Breast epithelium (tissue), 3 donors: Measurements from ENCODE around the gene ANXA2R.

Experiments used
- POLR2A ChIP-seq: fragments of 450-650 bp; IDR thresholded peaks from one replicate; pipeline ENCODE4 v1.6.1; 2016; ENCODE audit warnings: antibody characterized with exemption, mild to moderate bottlenecking, moderate library complexity
- TF ChIP-seq, protein P1 (sequence below), 3 donors: fragments of 450-650 bp; IDR thresholded peaks; one replicate each; pipeline ENCODE4 v1.5.1; 2016 to 2017; ENCODE audit warnings: antibody characterized with exemption in 3 of 3, mild to moderate bottlenecking in 3 of 3, moderate library complexity in 3 of 3

DNA sequence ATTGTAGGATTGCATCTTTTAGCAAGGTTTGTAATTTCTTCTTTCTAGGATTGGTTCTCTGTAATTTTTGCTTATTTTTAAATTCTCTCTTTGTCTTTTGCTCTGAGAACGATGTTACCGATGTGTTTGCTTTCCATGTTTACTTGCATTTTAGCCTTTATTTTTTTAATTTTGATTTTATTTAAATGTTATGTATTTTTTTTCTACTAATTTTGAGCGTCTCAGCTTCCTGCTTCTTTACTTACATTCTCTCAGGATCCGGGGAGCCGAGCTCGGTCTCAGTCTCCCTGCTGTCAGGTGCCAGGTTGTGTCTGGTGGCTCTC lies 20.9 kb downstream of the ANXA2R start:
- TF ChIP-seq, protein P1, sequence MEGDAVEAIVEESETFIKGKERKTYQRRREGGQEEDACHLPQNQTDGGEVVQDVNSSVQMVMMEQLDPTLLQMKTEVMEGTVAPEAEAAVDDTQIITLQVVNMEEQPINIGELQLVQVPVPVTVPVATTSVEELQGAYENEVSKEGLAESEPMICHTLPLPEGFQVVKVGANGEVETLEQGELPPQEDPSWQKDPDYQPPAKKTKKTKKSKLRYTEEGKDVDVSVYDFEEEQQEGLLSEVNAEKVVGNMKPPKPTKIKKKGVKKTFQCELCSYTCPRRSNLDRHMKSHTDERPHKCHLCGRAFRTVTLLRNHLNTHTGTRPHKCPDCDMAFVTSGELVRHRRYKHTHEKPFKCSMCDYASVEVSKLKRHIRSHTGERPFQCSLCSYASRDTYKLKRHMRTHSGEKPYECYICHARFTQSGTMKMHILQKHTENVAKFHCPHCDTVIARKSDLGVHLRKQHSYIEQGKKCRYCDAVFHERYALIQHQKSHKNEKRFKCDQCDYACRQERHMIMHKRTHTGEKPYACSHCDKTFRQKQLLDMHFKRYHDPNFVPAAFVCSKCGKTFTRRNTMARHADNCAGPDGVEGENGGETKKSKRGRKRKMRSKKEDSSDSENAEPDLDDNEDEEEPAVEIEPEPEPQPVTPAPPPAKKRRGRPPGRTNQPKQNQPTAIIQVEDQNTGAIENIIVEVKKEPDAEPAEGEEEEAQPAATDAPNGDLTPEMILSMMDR (IDR thresholded peaks at IDR 0.05): no peak
- no peak for TF ChIP-seq POLR2A
